Measurements from ENCODE around the gene FKBP1A. TPM values are rescaled to one million over a fixed set of nuclear protein-coding genes. Genes with fewer than 3 reads are reported as not detected.

Gene FKBP1A
- total and polyA plus RNA-seq, 2 experiments from 2014 or later, result 99.5 to 161 TPM

DNA sequence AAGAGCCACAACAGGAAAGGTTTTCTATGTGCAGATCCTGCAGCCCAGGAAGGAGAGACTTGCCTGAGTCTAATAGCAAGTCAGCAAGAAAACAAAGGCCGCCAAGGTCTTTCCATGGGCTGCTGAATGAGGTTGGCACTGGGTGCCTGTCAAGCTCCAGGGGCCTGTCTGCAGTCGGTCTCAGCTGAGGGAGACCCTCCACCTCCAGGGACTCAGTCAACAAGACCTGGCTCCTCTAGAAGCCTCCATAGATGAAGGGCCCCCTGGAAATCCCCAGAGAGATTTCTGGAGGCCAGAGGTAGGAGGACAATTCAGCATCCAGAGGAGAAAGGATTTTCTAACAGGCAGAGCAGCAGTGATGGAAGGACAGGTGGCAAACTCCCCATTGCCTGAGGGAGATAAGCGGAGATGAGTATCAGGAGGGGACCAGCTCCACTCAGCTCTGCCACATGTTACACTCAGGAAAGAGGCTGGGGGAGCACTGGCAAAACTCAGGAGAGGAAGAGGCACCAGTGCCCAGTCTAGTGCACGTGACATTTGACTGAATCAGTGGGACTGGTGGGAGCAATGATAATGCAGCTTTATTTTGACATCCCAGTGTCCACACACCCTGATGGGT lies 33.5 kb upstream of the FKBP1A start:
- 62% methylated on average over 4 of the region's 4 CpGs for WGBS (ENCODE audit: low lambda C conversion rate, missing lambda C conversion rate)
- Histone ChIP-seq H3K9me3 (ENCODE audit: low read depth) (no peaks in the 10 kb centered on the region), H3K27me3 (no peaks in the 10 kb centered on the region), H3K27ac (no peak overlapping the region), H3K79me2 (no peaks in the 10 kb centered on the region), H3K36me3 (replicated peaks; ENCODE audit: insufficient read depth, low read depth) (no peaks in the 10 kb centered on the region), H3K4me1 (ENCODE audit: insufficient read depth) (no peaks in the 10 kb centered on the region), H3K4me2 (no peak overlapping the region), H4K20me1 (ENCODE audit: insufficient read depth, poor library complexity, severe bottlenecking) (no peaks in the 10 kb centered on the region), H3K4me3 (no peak overlapping the region), H3K9me2 (replicated peaks; ENCODE audit: insufficient read depth) (no peaks in the 10 kb centered on the region), H2AFZ (no peak overlapping the region)
- DNase-seq (ENCODE audit: low spot score), result no peak
- TF ChIP-seq EZH2 (IDR thresholded peaks at IDR 0.05; ENCODE audit: borderline replicate concordance) (no peak), EZH2phosphoT487 (IDR thresholded peaks at IDR 0.05; ENCODE audit: low read depth, severe bottlenecking, unreplicated experiment) (no peak)
- TF ChIP-seq, protein P1, sequence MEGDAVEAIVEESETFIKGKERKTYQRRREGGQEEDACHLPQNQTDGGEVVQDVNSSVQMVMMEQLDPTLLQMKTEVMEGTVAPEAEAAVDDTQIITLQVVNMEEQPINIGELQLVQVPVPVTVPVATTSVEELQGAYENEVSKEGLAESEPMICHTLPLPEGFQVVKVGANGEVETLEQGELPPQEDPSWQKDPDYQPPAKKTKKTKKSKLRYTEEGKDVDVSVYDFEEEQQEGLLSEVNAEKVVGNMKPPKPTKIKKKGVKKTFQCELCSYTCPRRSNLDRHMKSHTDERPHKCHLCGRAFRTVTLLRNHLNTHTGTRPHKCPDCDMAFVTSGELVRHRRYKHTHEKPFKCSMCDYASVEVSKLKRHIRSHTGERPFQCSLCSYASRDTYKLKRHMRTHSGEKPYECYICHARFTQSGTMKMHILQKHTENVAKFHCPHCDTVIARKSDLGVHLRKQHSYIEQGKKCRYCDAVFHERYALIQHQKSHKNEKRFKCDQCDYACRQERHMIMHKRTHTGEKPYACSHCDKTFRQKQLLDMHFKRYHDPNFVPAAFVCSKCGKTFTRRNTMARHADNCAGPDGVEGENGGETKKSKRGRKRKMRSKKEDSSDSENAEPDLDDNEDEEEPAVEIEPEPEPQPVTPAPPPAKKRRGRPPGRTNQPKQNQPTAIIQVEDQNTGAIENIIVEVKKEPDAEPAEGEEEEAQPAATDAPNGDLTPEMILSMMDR (IDR thresholded peaks at IDR 0.05; ENCODE audit: poor library complexity), result no peak

DNA sequence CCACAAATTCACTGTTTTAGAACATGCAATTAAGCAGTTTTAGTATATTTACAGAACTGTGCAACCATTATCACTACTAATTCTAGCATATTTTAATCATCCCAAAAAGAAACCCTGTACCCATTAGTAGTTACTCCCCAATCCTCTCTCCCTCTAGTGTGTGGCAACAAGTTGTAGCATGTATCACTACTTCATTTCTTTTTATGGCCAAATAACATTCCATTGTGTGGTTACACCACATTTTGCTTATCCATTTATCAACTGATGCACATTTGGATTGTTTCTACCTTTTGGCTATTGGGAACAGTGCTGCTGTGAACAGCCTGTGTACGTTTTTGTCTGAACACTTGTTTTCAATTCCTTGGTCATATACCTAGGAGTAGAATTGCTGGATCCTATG lies 31.5 kb upstream of the FKBP1A start:
- no peaks in the 10 kb centered on the region for H3K27me3 ChIP-seq
- WGBS (ENCODE audit: low lambda C conversion rate, missing lambda C conversion rate), result 92% methylated on average over 1 of the region's 1 CpG
- peak overlapping the region; percentile 52 for H3K4me2 ChIP-seq
- H3K4me3 ChIP-seq, result no peak overlapping the region
- no peaks in the 10 kb centered on the region for H3K36me3 ChIP-seq (replicated peaks; ENCODE audit: insufficient read depth, low read depth)
- H3K79me2 ChIP-seq, result no peaks in the 10 kb centered on the region
- H4K20me1 ChIP-seq (ENCODE audit: insufficient read depth, poor library complexity, severe bottlenecking), result no peaks in the 10 kb centered on the region
- no peaks in the 10 kb centered on the region for H3K4me1 ChIP-seq (ENCODE audit: insufficient read depth)
- H3K27ac ChIP-seq, result no peak overlapping the region
- no peak for DNase-seq (ENCODE audit: low spot score)
- H2AFZ ChIP-seq, result no peak overlapping the region
- no peaks in the 10 kb centered on the region for H3K9me3 ChIP-seq (ENCODE audit: low read depth)
- H3K9me2 ChIP-seq (replicated peaks; ENCODE audit: insufficient read depth), result no peaks in the 10 kb centered on the region
- TF ChIP-seq EZH2phosphoT487 (IDR thresholded peaks at IDR 0.05; ENCODE audit: low read depth, severe bottlenecking, unreplicated experiment) (no peak), EZH2 (IDR thresholded peaks at IDR 0.05; ENCODE audit: borderline replicate concordance) (no peak)
- TF ChIP-seq, protein P1 (IDR thresholded peaks at IDR 0.05; ENCODE audit: poor library complexity), result no peak

DNA sequence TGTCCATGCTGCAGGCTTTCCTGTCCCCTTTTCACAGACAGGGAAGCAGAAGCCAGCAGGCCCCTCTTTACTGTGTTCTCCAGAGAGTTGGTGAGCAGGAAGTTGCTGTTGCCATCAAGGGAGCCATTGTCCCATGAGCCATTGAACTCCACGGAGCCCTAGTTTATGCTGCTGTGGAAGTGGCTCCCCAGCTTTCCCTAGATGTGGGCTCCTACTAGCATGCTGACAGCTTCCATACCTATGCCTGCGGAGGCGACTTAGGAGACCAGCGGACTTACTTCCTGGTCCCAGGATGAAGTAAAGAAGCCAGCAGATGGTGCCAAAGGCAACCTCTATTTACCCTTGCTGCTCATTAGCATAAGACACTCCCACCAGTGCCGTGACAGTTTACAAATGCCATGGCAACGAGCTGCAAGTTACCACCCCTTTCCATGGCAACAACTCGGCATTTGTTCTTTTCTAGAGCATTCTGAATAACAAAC lies 30.8 kb upstream of the FKBP1A start:
- Histone ChIP-seq H3K4me1 (ENCODE audit: insufficient read depth) (no peaks in the 10 kb centered on the region), H3K79me2 (no peaks in the 10 kb centered on the region), H3K4me2 (peak overlapping the region; percentile 52), H3K9me3 (ENCODE audit: low read depth) (no peaks in the 10 kb centered on the region), H3K27me3 (no peaks in the 10 kb centered on the region), H3K36me3 (replicated peaks; ENCODE audit: insufficient read depth, low read depth) (no peaks in the 10 kb centered on the region), H3K27ac (no peak overlapping the region), H3K4me3 (no peak overlapping the region), H2AFZ (no peak overlapping the region), H4K20me1 (ENCODE audit: insufficient read depth, poor library complexity, severe bottlenecking) (no peaks in the 10 kb centered on the region), H3K9me2 (replicated peaks; ENCODE audit: insufficient read depth) (no peaks in the 10 kb centered on the region)
- TF ChIP-seq, protein P1 (IDR thresholded peaks at IDR 0.05; ENCODE audit: poor library complexity), result peak; percentile 29
- no peak for TF ChIP-seq EZH2 (IDR thresholded peaks at IDR 0.05; ENCODE audit: borderline replicate concordance)
- DNase-seq (ENCODE audit: low spot score), result peak; percentile 84
- 19% methylated on average over 7 of the region's 7 CpGs for WGBS (ENCODE audit: low lambda C conversion rate, missing lambda C conversion rate)

Measured in hepatocyte (in vitro differentiated cells).